ENCODE data around the gene KRT25. TPM values are rescaled to one million over a fixed set of nuclear protein-coding genes. Genes with fewer than 3 reads are reported as not detected.
"Not testable (repeated sequence)": the region's sequence is repeated elsewhere in the genome, so short reads cannot be mapped to it uniquely, and the experiment has no call there.

Gene KRT25
- total RNA-seq, 4 donors from 2014 or later: not detected

DNA sequence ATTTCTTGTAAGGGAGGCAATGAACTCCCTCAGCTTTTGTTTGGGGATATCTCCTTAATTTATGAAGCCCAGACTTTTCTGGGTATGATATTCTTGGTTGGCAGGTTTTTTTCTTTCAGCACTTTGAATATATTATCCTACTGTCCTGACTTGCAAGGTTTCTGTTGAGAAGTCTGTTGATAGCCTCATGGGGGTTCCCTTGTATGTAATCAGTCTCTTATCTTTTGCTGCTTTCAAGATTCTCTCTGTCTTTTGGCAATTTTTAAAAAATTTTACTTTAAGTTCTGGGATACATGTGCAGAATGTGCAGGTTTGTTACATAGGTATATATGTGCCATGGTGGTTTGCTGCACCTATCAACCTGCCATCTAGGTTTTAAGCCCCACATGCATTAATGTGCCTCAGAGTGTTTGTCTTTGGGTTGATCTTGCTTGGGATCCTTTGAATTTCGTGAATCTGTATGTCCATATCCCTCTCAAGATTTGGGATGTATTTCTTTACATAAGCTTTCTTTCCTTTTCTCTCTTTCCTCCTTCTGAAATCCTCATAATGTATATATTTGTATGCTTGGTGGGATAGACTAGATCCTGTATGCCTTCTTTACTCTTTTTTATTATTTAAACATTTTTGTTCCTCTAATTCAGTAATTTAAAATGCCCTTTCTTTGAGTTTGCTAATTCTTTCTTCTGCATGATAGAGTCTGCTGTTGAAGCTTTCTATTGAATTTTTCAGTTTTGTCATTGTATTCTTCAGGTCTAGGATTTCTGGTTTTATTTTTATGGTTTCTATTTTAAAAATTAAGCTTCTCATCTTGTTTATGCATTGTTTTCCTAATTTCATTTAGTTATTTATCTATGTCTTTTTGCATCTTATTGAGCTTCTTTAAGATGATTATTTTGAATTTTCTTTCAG lies 5.2 kb upstream of the KRT25 start:
- Histone ChIP-seq H3K4me3 (no peak overlapping the region), H3K27me3 (peaks cover 0 to 18% (median 0%) of the 10 kb centered on the region in 4 donors), H3K27ac (no peak overlapping the region), H3K36me3 (no peaks in the 10 kb centered on the region), H3K4me1 (no peaks in the 10 kb centered on the region), H3K9me3 (peaks cover 0 to 40% (median 29%) of the 10 kb centered on the region in 3 donors)
- intact Hi-C loops (cut with DNase I): no loop called here
- no peak for DNase-seq
- TF ChIP-seq CTCF (IDR thresholded peaks at IDR 0.05) (no peak), POLR2A (IDR thresholded peaks at IDR 0.05) (no peak)
- 13 to 25% methylated on average over 1 of the region's 1 CpG for WGBS, 2 donors

GRCh38 chr17:40753804-40754203 lies 1.3 kb downstream of the KRT25 start:
- 81 to 90% methylated on average over 3 of the region's 3 CpGs for WGBS, 2 donors
- H3K27ac ChIP-seq: no peak overlapping the region
- no peak overlapping the region for H3K4me3 ChIP-seq
- peaks cover 0 to 30% (median 0%) of the 10 kb centered on the region in 4 donors for H3K27me3 ChIP-seq
- intact Hi-C loops (cut with DNase I): no loop called here
- no peaks in the 10 kb centered on the region for H3K36me3 ChIP-seq
- DNase-seq: no peak
- TF ChIP-seq POLR2A (IDR thresholded peaks at IDR 0.05) (no peak), CTCF (IDR thresholded peaks at IDR 0.05) (no peak)
- H3K9me3 ChIP-seq: no peaks in the 10 kb centered on the region
- no peaks in the 10 kb centered on the region for H3K4me1 ChIP-seq

DNA sequence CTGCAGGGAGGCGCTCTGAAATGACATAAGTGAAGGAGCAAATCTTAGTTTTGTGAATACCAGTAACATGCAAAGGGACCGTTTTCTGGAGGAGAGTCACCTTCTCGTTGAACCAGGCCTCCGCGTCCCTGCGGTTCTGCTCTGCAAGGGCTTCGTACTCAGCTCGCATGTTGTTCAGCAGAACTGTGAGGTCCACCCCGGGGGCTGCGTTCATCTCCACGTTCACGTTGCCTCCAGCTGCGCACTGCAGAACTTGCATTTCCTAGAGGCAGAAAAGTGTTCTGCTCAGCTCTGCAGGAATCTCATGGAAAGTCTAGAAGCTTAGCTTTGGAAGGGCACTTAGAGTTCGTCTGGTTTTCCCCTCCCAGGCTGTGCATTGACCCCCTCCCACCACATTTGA lies 4.1 kb downstream of the KRT25 start:
- 82 to 89% methylated on average over 9 to 14 of the region's 14 CpGs for WGBS, 2 donors
- no peak overlapping the region for H3K4me3 ChIP-seq
- peaks cover 0 to 39% (median 0%) of the 10 kb centered on the region in 4 donors for H3K27me3 ChIP-seq
- H3K27ac ChIP-seq: no peak overlapping the region
- no peaks in the 10 kb centered on the region for H3K36me3 ChIP-seq
- intact Hi-C loops (cut with DNase I): no loop called here
- H3K4me1 ChIP-seq: no peaks in the 10 kb centered on the region
- DNase-seq: no peak
- no peak for TF ChIP-seq CTCF (IDR thresholded peaks at IDR 0.05)
- TF ChIP-seq POLR2A (IDR thresholded peaks at IDR 0.05): no peak
- H3K9me3 ChIP-seq: no peaks in the 10 kb centered on the region

DNA sequence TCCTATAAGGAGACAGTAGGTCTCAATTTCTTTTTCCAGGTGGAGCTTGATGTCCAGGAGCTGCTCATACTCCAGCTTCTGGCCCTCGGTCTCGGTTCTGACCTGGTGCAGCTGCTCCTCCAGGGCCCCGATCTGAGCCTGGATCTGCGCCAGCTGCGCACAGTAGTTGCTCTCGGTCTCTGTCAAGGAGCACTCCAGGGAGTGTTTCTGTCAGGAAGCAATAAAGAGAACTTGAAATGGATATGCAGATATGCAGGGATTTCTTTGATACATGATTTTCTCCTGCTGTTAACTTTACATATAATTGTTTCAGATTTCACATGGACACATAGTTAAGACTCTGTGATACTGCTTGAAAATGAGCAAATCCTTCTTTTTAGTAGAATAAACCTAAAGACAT lies 4.7 kb downstream of the KRT25 start:
- WGBS, 2 donors: 77 to 82% methylated on average over 6 of the region's 6 CpGs
- H3K9me3 ChIP-seq: no peaks in the 10 kb centered on the region

GRCh38 chr17:40748666-40749065 lies 6.5 kb downstream of the KRT25 start:
- WGBS, 2 donors: 76 to 95% methylated on average over 1 of the region's 1 CpG
- H3K4me3 ChIP-seq; H3K27ac ChIP-seq; DNase-seq; H3K36me3 ChIP-seq; intact Hi-C loops (cut with DNase I); H3K9me3 ChIP-seq; H3K4me1 ChIP-seq: not testable (repeated sequence)
- H3K27me3 ChIP-seq: peaks cover 0 to 43% (median 0%) of the 10 kb centered on the region in 4 donors

More for the DNA sequence above, 4.7 kb downstream of the KRT25 start:
- H3K36me3 ChIP-seq: no peaks in the 10 kb centered on the region
- TF ChIP-seq POLR2A (IDR thresholded peaks at IDR 0.05) (no peak), CTCF (IDR thresholded peaks at IDR 0.05) (no peak)
- intact Hi-C loops (cut with DNase I): no loop called here
- no peak for DNase-seq
- peaks cover 0 to 38% (median 0%) of the 10 kb centered on the region in 4 donors for H3K27me3 ChIP-seq
- no peak overlapping the region for H3K27ac ChIP-seq
- H3K4me3 ChIP-seq: no peak overlapping the region
- H3K4me1 ChIP-seq: no peaks in the 10 kb centered on the region

Measured in esophagus squamous epithelium (tissue), 5 donors.